GM19193 (cell line): Measurements from ENCODE around the gene JPT1.

Source experiments
- POLR2A ChIP-seq: IDR thresholded peaks from 4 replicates; pipeline ENCODE4 v1.6.1; 2011; ENCODE audit not compliant: insufficient read depth, insufficient read length; ENCODE audit errors: extremely low read depth

Gene JPT1

DNA sequence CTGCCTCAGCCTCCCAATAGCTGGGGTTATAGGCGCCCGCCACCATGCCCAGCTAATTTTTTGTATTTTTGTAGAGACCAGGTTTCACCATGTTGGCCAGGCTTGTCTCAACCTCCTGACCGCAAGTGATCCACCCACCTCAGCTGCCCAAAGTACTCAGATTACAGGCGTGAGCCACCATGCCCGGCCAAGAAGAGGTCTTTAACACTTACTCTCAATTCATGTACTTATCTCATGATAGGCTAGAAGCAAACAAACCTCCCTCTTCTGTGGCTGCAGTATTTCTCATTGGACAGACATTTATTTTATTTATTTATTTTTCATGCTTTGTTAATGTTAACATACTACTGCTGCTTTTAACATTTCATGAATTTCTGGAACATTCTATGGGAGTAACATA lies 15.8 kb downstream of the JPT1 start:
- no peak for TF ChIP-seq POLR2A

DNA sequence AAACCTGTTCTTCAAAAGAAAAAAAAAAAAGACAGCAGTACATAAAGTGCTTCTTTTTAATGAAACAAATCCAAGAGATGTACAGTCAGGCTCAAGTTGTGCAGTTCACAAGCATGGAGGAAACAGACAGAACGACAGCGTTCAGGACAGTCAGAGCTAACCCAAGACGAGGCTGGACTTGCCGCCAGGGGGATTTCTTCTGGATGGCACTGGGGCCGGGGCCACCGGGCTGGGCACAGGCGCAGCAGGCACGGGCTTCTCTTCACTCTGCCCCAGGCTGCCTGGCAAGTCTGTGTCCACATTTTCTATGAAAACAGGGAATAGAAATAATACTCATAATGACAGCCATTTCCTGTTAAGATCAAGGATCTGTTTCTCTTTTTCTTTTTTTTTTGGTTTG lies 18.4 kb downstream of the JPT1 start:
- no peak for TF ChIP-seq POLR2A

DNA sequence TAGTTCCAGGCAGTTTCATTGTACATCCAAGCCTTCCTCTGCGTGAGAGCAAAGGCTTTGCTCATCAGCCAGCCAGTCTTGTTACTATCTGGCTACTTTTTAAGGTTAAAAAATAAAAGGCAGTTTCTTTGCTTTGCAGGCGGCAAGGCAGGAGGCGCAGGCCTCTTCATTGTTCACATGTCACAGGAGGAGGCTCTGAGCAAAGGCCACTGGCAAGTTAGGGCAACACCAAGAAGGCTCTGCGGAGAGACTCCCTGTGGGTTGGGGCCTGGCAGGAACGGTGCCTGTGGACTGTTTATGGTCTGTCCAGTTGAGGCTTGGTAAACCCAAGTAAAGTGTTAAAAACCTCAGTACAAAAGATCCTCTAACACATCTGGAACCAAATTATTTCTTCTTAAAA lies 18.9 kb downstream of the JPT1 start:
- TF ChIP-seq POLR2A, result no peak

DNA sequence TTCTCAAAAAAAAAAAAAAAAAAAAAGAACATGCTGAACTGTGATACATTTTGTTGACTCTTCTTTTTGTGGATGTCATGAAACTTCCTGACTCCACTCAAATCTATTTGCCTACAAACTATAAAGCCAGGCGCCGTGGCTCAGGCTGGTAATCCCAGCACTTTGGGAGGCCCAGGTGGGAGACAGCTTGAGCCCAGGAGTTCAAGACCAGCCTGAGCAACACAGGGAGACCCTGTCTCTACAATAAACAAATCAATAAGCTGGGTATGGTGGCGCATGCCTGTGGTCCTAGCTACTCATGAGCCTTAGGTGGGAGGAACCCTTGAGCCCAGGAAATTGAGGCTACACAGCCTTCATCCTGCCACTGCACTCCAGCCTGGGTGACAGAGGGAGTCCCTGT lies 21.3 kb downstream of the JPT1 start:
- no peak for TF ChIP-seq POLR2A

DNA sequence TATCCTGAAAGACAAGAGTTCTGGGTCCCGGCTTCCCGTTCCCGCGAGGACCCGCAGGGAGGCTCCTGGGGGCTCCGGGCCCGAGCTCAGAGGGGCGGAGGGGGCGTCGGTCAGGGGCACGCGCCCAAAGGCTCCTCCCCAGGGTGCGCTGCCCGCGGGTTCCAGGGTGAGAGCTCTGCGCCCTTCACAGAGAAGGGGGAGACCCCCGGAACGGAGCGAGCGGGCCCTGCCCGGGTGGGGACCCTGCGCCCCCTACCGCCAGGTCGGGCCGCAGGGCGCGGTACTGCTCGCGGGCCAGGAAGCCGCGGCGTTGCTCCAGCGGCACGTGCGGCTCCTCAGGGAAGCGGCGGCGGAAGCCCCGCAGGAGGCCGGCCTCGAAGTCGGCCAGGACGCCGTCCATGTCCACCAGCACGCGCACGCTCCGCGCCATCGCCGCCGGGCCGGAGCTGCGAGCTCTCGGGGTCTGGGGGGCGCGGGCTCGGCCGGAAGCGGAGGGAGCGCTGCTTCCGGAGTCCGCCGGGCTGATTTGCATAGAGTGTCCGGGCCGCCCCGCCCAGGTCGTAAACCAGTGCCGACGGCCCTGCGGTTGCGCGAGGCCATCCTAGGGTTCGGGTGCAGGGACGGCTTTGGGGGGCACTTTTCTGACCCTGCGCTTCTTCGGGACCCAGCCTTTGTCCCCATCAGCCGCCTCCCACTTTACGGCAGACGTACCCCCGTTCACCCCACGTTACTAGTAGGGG lies 22.9 kb downstream of the JPT1 start, which contains the start of gene NT5C:
TSS of gene NT5C (minus strand) at position 465 of the 740 bp plus-strand sequence. CDS start at position 430, 35 bp downstream.
- peak; percentile 95 for TF ChIP-seq POLR2A

DNA sequence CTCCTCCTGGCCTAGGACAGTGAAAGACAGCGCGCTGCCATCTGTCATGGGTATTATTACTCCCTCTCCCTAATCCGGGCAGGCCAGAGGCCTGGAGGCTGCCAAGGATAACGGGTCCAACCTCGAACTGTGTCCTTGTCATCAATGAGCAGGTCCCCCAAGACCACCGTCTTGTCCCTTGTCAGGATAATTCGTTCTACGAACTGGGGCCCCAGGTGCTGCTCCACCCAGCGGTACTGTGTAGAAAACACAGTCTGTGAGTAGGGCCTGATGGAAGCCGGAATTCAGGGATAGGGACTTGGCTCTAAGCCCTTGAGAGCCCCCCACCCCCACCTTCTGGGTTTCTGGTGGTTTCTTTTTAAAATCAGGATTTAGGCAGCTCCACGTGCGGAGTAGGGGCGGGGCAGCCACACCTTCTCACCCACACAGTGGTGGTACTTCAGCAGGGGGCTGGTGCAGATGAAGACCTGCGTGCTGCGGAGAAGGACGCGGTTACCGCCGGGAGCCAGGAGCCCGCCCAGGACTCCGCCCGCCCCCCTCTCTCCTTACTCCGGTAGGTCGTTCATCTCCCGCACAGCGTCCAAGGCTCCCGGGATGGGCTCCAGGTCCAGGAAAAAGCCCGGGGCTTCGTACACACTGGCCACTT lies 23.6 kb downstream of the JPT1 start:
- TF ChIP-seq POLR2A, result no peak

DNA sequence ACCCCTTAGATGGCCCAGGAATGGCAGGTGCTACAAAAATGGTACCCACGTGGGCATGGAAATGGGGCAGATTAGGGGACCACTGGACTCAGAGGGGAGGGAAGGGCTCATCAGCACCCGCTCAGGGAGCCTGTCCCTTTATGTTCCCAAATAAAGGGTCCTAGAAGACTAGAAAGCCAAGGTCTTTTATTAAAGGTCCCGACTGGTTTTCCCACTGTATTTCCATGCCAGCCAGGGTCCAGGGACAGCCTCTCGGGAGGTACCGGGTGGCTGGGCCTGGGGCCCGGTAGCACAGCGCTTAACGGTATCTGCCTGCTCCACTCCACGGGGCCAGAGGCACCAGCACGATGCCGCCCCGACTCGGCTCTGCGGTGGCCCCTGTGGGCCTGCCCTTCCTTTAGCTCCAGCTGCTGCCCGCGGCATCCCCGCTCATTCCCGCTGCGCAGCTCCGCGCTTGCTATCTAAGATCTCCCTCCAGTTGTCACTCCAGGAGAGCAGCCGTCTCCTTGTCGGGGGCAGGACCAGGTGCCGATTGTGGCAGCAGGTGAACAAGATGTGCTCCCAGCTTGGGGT lies 24.2 kb downstream of the JPT1 start:
- no peak for TF ChIP-seq POLR2A

DNA sequence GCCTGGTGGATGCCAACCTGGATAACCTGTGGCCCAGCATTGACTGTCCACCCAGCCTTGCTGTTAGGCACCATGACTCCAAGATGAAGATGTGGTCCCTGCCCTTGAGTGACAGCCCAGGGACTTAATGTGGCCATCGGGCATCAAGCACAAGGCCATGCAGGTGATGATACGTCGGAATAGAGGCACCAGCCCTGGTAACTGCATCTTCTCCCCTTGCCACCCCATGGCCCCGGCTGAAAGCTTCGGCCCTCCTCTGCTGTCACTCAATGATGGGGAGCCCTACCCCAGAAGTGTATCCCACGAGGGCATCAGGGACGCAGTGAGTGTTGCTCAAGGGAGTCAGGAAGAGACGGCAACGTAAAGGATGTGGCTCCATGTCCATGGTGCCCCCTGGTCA lies 24.7 kb downstream of the JPT1 start:
- TF ChIP-seq POLR2A, result no peak

DNA sequence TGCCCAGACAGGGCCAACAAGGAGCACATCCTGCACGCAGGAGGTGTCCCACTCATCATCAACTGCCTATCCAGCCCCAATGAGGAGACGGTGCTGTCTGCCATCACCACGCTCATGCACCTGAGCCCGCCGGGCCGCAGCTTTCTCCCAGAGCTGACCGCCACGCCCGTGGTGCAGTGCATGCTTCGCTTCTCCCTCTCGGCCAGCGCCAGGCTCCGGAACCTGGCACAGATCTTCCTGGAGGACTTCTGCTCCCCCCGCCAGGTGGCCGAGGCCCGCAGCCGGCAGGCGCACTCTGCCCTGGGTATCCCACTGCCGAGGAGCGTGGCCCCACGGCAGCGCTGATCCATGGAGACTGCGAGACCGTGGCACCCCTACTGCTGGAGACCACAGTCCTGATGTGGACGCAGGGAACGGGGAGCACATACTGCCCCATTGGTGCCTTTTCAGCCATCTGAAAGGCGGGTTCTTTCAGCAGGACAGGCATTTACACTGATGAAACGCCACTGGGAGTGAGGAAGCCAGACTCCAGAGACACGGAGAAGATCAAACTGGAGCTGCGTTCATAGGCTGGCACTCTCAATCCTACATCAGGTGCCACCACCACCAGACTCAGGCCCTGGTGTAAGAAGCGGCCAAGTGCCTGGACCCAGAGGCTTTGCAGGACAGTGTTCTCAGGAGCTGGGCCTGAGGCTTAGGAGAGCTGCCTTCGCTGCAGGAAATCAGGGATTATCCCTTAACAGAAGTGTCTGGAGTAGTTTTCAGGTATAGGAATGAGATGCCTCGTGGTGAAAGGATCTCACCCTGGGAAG lies 25.4 kb downstream of the JPT1 start:
- no peak for TF ChIP-seq POLR2A

DNA sequence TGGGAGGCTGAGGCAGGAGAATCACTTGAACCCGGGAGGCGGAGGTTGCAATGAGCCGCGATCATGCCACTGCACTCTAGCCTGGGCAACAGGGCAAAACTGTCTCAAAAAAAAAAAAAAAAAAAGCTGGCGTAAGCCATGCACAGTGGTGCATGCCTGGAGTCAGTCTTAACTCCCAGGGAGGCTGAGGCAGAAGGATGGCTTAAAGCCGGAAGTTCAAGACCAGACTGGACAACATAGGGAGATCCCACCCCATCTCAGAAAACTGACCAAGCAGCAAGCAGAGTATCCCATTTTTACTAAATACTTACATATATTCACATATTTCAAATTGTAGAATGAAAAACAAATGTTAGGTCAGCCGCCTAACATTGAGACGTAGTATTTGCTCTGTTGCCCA lies 27.4 kb downstream of the JPT1 start:
- no peak for TF ChIP-seq POLR2A

DNA sequence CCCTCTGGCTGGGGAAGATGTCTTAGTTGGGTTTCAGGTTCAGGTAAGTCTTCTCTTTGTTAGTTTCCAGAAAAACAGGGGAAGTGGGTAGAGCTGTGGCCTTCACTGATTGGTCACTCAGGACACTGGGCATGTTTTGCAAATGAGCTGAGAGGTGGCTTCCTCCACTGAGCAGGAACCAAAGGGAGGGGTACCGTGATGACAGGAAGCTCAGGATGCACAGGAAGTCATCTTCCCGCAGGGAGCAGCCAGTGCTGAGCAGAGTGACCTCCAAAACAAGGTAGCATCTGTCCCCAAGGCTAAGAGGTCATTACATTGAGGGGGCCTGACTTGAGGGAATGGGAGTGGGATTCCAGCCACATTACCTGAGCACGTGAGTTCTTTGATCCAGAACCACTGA lies 28.3 kb downstream of the JPT1 start:
- peak; percentile 14 for TF ChIP-seq POLR2A

DNA sequence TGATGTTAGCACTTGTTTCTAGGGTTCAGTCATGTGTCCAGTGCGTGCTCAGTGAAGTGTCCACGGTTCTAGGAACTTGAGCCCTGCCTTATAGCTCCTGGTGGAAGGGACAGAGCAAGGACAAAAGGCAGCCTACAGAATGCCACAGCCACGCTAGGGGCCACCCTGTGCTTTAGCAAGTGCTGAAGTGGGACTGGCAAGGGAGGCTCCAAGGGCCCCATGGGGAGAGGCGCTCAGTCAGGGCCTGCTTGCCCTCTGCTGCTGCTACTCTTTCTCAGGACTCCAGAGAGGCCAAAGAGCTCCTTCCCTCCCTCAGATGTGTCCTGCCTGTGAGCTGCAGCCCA lies 29.5 kb downstream of the JPT1 start:
- TF ChIP-seq POLR2A, result no peak

DNA sequence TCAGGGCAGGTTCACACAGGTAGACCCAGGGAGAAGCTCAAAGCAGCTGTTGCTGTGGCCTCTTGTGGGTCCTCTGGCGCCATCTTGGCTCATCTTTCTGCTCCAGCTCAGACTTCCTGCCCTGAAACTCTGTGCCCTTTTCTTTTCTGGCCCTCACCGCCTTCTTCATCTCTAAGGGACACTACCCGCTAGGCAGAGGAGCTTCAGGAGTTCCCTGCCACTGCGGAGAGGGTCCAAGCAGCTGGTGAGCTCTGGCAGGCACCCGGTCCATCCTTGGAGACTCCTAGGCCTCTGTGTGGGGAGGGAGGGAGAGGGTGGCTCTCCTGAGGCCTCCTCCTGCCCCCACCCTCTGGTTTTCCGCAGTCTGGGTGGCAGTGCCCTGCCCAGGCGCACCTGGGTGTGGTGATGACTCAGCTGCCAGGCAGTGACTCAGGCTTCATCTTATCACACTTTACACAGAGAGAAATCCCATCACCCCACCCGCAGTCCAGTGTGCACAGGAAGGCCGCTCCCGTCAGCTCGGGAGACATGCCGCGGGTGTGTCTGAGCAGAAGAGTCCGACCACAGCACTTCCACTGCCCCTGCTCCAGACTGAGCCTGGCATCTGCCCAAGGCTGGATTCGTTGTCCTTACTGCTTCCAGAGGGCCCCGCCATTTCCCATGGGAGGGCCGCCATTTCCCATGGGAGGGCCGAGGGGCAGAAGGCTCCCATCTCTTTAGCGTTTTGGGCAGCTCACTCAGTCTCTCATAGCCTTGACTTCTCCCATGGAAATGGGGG lies 30.1 kb downstream of the JPT1 start:
- TF ChIP-seq POLR2A, result no peak

DNA sequence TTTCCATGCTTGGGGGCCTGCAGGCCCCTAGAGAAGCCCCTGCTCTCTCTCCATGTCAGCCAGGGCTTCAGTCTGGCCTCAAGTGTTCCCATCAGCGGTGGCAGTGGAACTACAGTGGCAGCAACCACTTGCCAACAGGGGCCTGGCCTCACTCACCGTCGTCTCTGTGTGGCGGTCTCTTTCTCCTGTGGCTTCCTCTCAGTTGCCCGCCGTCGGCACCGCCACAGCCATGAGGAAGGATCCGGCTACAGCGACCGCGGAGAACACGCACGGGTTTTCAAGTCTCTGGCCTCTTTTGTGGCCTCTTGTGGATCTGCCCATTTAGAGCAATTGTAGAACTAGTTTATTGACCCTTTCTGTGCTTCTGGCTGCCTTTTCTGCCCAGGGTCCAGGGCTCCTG lies 36.0 kb downstream of the JPT1 start:
- no peak for TF ChIP-seq POLR2A

DNA sequence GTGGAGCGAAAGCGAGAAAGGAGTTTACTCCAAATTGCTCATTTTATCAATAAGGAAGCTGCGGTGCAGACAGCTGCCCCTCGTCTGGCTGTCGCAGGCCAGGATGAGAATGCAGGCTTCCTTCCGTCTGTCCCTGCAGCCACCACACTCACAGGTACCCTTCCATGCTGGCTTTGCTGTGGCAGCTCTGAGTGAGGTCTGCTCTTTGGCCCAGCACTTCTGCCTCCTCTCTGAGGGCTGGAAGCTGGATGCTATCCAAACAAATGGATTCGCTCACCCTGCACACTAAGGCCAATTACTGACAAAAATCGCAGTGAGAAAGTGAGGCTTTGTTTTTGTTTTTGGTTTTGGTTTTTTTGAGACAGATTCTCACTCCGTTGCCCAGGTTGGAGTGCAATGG lies 37.6 kb downstream of the JPT1 start:
- TF ChIP-seq POLR2A, result no peak
